ENCODE measurements around the gene NAA15. TPM values are rescaled to one million over a fixed set of nuclear protein-coding genes. Genes with fewer than 3 reads are reported as not detected.

NAA15 gene
- total RNA-seq, 1 experiment from 2014 or later: 98.9 TPM

DNA sequence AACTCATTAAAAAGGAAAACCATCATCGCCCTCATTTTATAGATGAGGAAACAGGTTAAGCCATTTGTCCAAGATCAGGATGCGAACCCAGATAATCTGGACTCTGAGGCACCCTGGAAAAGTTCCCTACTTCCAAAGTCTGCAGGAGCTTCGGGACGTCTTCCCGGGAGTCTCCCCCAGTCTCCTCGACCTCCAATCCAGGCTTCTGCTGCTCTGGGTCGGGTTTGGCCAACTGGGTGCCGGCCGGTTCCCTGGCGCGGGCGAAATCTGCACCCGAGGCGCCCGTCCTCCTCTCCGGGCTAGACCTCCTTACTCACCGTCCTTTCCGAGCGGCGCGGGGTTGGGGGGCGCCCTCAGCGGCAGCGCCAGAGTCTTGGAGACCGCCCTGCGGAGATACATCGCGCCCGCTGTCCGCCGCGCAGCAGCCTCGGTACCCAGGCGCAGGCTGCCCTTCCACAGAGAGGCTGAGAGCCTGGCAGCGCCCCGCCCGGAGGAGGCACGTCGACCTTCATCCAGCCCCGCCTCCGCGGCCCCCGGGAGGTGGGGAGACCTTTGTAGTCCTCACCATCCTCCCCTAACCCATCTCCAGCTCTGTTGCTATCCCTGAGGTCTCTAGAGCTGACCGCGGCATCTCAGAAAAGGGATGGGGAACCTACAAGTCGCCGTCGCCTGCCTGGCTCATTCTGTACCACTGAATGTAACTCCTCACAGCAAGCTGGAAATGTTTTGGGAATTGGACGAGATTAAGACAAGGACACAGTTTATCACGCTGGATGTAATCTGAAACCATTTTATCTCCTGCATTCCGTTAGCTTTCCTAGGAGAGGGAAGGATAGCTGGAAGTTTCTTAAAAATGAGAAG lies 21.3 kb upstream of the NAA15 start, which contains the start of gene MGARP (continued):
- TF ChIP-seq, protein P1, sequence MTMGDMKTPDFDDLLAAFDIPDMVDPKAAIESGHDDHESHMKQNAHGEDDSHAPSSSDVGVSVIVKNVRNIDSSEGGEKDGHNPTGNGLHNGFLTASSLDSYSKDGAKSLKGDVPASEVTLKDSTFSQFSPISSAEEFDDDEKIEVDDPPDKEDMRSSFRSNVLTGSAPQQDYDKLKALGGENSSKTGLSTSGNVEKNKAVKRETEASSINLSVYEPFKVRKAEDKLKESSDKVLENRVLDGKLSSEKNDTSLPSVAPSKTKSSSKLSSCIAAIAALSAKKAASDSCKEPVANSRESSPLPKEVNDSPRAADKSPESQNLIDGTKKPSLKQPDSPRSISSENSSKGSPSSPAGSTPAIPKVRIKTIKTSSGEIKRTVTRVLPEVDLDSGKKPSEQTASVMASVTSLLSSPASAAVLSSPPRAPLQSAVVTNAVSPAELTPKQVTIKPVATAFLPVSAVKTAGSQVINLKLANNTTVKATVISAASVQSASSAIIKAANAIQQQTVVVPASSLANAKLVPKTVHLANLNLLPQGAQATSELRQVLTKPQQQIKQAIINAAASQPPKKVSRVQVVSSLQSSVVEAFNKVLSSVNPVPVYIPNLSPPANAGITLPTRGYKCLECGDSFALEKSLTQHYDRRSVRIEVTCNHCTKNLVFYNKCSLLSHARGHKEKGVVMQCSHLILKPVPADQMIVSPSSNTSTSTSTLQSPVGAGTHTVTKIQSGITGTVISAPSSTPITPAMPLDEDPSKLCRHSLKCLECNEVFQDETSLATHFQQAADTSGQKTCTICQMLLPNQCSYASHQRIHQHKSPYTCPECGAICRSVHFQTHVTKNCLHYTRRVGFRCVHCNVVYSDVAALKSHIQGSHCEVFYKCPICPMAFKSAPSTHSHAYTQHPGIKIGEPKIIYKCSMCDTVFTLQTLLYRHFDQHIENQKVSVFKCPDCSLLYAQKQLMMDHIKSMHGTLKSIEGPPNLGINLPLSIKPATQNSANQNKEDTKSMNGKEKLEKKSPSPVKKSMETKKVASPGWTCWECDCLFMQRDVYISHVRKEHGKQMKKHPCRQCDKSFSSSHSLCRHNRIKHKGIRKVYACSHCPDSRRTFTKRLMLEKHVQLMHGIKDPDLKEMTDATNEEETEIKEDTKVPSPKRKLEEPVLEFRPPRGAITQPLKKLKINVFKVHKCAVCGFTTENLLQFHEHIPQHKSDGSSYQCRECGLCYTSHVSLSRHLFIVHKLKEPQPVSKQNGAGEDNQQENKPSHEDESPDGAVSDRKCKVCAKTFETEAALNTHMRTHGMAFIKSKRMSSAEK (CRISPR knock-in tag; IDR thresholded peaks at IDR 0.05; ENCODE audit: borderline replicate concordance): no peak
- TF ChIP-seq, protein P2, sequence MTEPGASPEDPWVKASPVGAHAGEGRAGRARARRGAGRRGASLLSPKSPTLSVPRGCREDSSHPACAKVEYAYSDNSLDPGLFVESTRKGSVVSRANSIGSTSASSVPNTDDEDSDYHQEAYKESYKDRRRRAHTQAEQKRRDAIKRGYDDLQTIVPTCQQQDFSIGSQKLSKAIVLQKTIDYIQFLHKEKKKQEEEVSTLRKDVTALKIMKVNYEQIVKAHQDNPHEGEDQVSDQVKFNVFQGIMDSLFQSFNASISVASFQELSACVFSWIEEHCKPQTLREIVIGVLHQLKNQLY (CRISPR knock-in tag; IDR thresholded peaks at IDR 0.05): no peak
- TF ChIP-seq, protein P3, sequence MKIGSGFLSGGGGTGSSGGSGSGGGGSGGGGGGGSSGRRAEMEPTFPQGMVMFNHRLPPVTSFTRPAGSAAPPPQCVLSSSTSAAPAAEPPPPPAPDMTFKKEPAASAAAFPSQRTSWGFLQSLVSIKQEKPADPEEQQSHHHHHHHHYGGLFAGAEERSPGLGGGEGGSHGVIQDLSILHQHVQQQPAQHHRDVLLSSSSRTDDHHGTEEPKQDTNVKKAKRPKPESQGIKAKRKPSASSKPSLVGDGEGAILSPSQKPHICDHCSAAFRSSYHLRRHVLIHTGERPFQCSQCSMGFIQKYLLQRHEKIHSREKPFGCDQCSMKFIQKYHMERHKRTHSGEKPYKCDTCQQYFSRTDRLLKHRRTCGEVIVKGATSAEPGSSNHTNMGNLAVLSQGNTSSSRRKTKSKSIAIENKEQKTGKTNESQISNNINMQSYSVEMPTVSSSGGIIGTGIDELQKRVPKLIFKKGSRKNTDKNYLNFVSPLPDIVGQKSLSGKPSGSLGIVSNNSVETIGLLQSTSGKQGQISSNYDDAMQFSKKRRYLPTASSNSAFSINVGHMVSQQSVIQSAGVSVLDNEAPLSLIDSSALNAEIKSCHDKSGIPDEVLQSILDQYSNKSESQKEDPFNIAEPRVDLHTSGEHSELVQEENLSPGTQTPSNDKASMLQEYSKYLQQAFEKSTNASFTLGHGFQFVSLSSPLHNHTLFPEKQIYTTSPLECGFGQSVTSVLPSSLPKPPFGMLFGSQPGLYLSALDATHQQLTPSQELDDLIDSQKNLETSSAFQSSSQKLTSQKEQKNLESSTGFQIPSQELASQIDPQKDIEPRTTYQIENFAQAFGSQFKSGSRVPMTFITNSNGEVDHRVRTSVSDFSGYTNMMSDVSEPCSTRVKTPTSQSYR (CRISPR knock-in tag; IDR thresholded peaks at IDR 0.05): no peak
- no peak for TF ChIP-seq CBFB (CRISPR knock-in tag; IDR thresholded peaks at IDR 0.05; ENCODE audit: low read depth)
- no peak for TF ChIP-seq NFE2L1 (CRISPR knock-in tag; IDR thresholded peaks at IDR 0.05)
- TF ChIP-seq, protein P4, sequence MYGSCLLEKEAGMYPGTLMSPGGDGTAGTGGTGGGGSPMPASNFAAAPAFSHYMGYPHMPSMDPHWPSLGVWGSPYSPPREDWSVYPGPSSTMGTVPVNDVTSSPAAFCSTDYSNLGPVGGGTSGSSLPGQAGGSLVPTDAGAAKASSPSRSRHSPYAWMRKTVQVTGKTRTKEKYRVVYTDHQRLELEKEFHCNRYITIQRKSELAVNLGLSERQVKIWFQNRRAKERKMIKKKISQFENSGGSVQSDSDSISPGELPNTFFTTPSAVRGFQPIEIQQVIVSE (CRISPR knock-in tag; IDR thresholded peaks at IDR 0.05; ENCODE audit: borderline replicate concordance): no peak
- no peak for TF ChIP-seq NR1H2 (CRISPR knock-in tag; IDR thresholded peaks at IDR 0.05)
- 0 out of 2 replicates have a peak, but pooled peaks have one; percentile 23 for TF ChIP-seq MYBL2 (CRISPR knock-in tag; IDR thresholded peaks at IDR 0.05)
- no peak for TF ChIP-seq MXD4 (CRISPR knock-in tag; IDR thresholded peaks at IDR 0.05; ENCODE audit: borderline replicate concordance)
- no peak for TF ChIP-seq PRRX2 (CRISPR knock-in tag; IDR thresholded peaks at IDR 0.05)
- TF ChIP-seq, protein P5, sequence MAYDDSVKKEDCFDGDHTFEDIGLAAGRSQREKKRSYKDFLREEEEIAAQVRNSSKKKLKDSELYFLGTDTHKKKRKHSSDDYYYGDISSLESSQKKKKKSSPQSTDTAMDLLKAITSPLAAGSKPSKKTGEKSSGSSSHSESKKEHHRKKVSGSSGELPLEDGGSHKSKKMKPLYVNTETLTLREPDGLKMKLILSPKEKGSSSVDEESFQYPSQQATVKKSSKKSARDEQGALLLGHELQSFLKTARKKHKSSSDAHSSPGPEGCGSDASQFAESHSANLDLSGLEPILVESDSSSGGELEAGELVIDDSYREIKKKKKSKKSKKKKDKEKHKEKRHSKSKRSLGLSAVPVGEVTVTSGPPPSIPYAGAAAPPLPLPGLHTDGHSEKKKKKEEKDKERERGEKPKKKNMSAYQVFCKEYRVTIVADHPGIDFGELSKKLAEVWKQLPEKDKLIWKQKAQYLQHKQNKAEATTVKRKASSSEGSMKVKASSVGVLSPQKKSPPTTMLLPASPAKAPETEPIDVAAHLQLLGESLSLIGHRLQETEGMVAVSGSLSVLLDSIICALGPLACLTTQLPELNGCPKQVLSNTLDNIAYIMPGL (CRISPR knock-in tag; IDR thresholded peaks at IDR 0.05): peak; percentile 85; the same call in 1 of the 2 replicates
- TF ChIP-seq, protein P6, sequence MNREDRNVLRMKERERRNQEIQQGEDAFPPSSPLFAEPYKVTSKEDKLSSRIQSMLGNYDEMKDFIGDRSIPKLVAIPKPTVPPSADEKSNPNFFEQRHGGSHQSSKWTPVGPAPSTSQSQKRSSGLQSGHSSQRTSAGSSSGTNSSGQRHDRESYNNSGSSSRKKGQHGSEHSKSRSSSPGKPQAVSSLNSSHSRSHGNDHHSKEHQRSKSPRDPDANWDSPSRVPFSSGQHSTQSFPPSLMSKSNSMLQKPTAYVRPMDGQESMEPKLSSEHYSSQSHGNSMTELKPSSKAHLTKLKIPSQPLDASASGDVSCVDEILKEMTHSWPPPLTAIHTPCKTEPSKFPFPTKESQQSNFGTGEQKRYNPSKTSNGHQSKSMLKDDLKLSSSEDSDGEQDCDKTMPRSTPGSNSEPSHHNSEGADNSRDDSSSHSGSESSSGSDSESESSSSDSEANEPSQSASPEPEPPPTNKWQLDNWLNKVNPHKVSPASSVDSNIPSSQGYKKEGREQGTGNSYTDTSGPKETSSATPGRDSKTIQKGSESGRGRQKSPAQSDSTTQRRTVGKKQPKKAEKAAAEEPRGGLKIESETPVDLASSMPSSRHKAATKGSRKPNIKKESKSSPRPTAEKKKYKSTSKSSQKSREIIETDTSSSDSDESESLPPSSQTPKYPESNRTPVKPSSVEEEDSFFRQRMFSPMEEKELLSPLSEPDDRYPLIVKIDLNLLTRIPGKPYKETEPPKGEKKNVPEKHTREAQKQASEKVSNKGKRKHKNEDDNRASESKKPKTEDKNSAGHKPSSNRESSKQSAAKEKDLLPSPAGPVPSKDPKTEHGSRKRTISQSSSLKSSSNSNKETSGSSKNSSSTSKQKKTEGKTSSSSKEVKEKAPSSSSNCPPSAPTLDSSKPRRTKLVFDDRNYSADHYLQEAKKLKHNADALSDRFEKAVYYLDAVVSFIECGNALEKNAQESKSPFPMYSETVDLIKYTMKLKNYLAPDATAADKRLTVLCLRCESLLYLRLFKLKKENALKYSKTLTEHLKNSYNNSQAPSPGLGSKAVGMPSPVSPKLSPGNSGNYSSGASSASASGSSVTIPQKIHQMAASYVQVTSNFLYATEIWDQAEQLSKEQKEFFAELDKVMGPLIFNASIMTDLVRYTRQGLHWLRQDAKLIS (CRISPR knock-in tag; IDR thresholded peaks at IDR 0.05; ENCODE audit: borderline replicate concordance): no peak; the same call in 1 of the 2 replicates
- TF ChIP-seq TEAD1 (CRISPR knock-in tag; IDR thresholded peaks at IDR 0.05): no peak
- TF ChIP-seq TP53 (CRISPR knock-in tag; IDR thresholded peaks at IDR 0.05): 0 out of 2 replicates have a peak, but pooled peaks have one; percentile 58
- TF ChIP-seq ZNF232 (CRISPR knock-in tag; IDR thresholded peaks at IDR 0.05): no peak
- no peak for TF ChIP-seq FOXJ3 (CRISPR knock-in tag; IDR thresholded peaks at IDR 0.05; ENCODE audit: borderline replicate concordance)
- TF ChIP-seq ZNF423 (CRISPR knock-in tag; IDR thresholded peaks at IDR 0.05): peak; percentile 40
- TF ChIP-seq TCF7 (CRISPR knock-in tag; IDR thresholded peaks at IDR 0.05; ENCODE audit: low read depth): no peak
- TF ChIP-seq, protein P7, sequence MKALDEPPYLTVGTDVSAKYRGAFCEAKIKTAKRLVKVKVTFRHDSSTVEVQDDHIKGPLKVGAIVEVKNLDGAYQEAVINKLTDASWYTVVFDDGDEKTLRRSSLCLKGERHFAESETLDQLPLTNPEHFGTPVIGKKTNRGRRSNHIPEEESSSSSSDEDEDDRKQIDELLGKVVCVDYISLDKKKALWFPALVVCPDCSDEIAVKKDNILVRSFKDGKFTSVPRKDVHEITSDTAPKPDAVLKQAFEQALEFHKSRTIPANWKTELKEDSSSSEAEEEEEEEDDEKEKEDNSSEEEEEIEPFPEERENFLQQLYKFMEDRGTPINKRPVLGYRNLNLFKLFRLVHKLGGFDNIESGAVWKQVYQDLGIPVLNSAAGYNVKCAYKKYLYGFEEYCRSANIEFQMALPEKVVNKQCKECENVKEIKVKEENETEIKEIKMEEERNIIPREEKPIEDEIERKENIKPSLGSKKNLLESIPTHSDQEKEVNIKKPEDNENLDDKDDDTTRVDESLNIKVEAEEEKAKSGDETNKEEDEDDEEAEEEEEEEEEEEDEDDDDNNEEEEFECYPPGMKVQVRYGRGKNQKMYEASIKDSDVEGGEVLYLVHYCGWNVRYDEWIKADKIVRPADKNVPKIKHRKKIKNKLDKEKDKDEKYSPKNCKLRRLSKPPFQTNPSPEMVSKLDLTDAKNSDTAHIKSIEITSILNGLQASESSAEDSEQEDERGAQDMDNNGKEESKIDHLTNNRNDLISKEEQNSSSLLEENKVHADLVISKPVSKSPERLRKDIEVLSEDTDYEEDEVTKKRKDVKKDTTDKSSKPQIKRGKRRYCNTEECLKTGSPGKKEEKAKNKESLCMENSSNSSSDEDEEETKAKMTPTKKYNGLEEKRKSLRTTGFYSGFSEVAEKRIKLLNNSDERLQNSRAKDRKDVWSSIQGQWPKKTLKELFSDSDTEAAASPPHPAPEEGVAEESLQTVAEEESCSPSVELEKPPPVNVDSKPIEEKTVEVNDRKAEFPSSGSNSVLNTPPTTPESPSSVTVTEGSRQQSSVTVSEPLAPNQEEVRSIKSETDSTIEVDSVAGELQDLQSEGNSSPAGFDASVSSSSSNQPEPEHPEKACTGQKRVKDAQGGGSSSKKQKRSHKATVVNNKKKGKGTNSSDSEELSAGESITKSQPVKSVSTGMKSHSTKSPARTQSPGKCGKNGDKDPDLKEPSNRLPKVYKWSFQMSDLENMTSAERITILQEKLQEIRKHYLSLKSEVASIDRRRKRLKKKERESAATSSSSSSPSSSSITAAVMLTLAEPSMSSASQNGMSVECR (CRISPR knock-in tag; IDR thresholded peaks at IDR 0.05; ENCODE audit: borderline replicate concordance): no peak
